HEK293 (cell line): Measurements from ENCODE around the gene SH3YL1.

Source experiments
- EGR2 ChIP-seq: fragments of 450-650 bp; formaldehyde crosslinking; IDR thresholded peaks from 2 replicates; pipeline ENCODE4 v1.5.1; 2016; ENCODE audit warnings: low read depth, missing biosample characterization, missing genetic modification characterization
- HOXA7 ChIP-seq: sonication (generic); formaldehyde crosslinking; IDR thresholded peaks from 2 replicates; pipeline ENCODE4 v1.8.1; 2022; ENCODE audit warnings: missing genetic modification reagents, borderline replicate concordance
- REPIN1 ChIP-seq: fragments of 450-650 bp; formaldehyde crosslinking; IDR thresholded peaks from 2 replicates; pipeline ENCODE4 v1.5.1; 2017; ENCODE audit warnings: missing biosample characterization, missing genetic modification characterization, low read depth
- ZFP69B ChIP-seq: fragments of 450-650 bp; formaldehyde crosslinking; IDR thresholded peaks from 2 replicates; pipeline ENCODE4 v1.5.1; 2016; ENCODE audit warnings: missing biosample characterization, missing genetic modification characterization
- ZNF10 ChIP-seq: fragments of 450-650 bp; formaldehyde crosslinking; IDR thresholded peaks from 2 replicates; pipeline ENCODE4 v1.5.1; 2017; ENCODE audit warnings: missing biosample characterization, missing genetic modification characterization
- ZNF140 ChIP-seq: fragments of 450-650 bp; formaldehyde crosslinking; IDR thresholded peaks from 2 replicates; pipeline ENCODE4 v1.5.1; 2016; ENCODE audit warnings: missing biosample characterization, missing genetic modification characterization
- ZNF580 ChIP-seq: fragments of 450-650 bp; formaldehyde crosslinking; IDR thresholded peaks from 2 replicates; pipeline ENCODE4 v1.5.1; 2016; ENCODE audit warnings: missing biosample characterization, missing genetic modification characterization
- TF ChIP-seq, protein P1 (sequence below): fragments of 450-650 bp; formaldehyde crosslinking; IDR thresholded peaks from 2 replicates; pipeline ENCODE4 v1.5.1; 2016; ENCODE audit warnings: missing biosample characterization, missing genetic modification characterization

DNA sequence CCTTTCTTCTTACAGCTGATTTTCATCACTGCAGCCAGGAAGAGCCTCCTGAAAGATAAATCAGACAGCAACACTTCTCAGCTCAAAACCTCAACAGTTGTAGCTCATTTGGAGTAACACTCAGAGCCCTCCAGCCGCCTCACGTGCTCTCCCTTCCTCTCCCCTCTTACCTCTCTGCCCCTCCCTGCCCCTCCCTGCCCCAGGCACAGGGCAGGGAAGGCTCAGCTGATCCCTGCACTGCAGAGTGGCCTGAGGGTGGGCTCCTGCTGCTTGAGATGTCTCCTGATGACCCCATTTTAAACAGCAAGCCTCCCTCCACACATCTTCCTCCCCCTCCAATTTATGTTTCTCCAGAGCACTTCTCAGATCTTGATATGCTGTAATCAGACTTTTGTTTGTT, 54.4 kb downstream of the SH3YL1 start:
- no peak for TF ChIP-seq ZNF580 (tag by site-specific recombination)
- TF ChIP-seq, protein P1, sequence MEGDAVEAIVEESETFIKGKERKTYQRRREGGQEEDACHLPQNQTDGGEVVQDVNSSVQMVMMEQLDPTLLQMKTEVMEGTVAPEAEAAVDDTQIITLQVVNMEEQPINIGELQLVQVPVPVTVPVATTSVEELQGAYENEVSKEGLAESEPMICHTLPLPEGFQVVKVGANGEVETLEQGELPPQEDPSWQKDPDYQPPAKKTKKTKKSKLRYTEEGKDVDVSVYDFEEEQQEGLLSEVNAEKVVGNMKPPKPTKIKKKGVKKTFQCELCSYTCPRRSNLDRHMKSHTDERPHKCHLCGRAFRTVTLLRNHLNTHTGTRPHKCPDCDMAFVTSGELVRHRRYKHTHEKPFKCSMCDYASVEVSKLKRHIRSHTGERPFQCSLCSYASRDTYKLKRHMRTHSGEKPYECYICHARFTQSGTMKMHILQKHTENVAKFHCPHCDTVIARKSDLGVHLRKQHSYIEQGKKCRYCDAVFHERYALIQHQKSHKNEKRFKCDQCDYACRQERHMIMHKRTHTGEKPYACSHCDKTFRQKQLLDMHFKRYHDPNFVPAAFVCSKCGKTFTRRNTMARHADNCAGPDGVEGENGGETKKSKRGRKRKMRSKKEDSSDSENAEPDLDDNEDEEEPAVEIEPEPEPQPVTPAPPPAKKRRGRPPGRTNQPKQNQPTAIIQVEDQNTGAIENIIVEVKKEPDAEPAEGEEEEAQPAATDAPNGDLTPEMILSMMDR (tag by site-specific recombination) = no peak
- TF ChIP-seq REPIN1 (tag by site-specific recombination) = no peak
- no peak for TF ChIP-seq ZNF10 (tag by site-specific recombination)
- TF ChIP-seq ZFP69B = no peak
- TF ChIP-seq HOXA7 = no peak
- no peak for TF ChIP-seq ZNF140 (tag by site-specific recombination)
- no peak for TF ChIP-seq EGR2
